HG03460 (cell line): ENCODE measurements around the gene ZNF782.
"Not testable (repeated sequence)": the region's sequence is repeated elsewhere in the genome, so short reads cannot be mapped to it uniquely, and the experiment has no call there.

Experiments used
- ATAC-seq: cut with Tn5 transposase; IDR thresholded peaks from one replicate; pipeline ENCODE4 v1.9.1; 2021; ENCODE audit not compliant: unreplicated experiment

The ZNF782 gene

DNA sequence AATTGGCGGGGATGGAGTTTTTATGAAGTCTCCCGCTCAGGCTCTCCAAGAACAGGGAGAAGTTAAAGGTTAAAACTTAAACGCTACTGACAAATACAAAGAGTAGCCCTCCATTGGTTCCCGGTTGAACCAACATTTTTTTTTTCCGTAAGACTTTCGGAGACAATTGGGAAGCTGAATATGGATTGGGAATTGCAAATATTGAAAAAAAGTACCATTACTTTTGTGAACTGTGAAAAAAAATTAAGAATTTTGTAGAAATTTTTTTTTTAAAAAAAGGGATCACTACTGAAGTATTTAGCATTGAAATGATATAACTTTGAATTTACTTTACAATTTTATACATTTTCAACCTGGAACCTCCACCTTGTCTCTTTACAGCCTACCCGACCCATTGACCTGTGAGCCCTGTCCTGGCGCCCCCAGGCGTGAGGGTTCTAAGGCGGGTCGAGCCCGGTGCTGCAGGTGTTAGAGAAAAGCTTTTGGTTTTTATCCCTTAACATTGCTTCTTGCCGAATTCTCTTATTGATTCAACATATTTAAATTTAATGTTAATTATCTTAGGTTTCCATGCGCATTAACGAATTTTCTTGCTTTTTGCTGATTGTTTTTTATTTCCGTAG lies 448 bp upstream of the ZNF782 start:
- no peak for ATAC-seq

- no peak for ATAC-seq
Observed at GRCh38 chr9:96852676-96853075, 1.6 kb downstream of the ZNF782 start.

DNA sequence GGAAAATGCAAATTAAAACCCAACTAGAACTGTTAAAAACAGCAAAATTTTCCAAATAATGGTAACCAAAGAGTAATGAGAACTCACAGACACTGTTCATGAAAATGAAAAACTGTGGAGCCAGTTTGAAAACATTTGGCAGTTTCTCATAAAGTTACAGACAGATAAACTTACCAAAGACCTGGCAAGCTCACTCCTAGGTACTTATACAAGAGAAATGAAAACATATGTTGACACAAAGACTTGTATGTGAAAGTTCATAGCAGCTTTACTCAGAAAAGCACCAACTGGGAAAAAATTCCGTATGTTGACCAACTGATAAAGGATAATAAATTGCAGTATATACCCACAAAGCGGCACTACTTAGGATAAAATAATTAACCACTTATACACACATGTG lies 10.3 kb downstream of the ZNF782 start:
- no peak for ATAC-seq

DNA sequence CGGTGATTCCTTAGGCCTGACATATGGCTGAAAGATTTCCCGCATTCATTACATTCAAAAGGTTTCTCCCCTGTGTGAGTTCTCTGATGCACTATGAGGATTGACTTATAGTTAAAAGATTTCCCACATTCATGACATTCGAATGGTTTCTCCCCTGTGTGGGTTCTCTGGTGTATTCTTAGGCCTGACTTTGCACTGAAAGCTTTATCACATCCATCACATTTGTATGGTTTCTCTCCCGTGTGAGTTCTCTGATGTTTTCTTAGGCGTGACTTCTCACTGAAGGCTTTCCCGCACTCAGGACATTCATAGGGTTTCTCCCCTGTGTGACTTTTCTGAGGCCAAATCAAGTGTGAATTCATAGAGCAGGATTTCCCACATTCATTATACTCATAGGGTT lies 35.8 kb downstream of the ZNF782 start:
- ATAC-seq = no peak

- no peak for ATAC-seq
Observed at GRCh38 chr9:96817973-96818372, 36.3 kb downstream of the ZNF782 start.

DNA sequence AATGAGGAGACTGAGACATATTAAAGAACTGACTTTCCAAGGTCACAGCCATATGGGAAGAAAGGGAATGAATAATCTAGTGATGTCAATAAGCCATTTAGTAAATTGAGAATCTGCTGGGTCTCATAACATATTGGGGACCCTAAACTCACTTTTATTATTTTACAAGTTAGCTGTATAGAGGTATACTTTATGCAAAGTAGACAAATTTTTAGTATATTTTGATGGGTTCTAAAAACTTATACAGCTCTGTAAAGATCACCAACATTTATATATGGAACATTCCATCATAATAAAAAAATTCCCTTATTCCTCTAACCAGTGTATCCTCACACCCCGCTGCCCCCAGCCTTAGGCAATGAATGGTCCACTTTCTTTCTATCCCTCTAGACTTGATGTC lies 40.7 kb downstream of the ZNF782 start:
- ATAC-seq = no peak

- not testable (repeated sequence) for ATAC-seq
Observed at GRCh38 chr9:96798959-96799358, 55.4 kb downstream of the ZNF782 start.

GRCh38 chr9:96784021-96784420 lies 70.3 kb downstream of the ZNF782 start:
- ATAC-seq = no peak

DNA sequence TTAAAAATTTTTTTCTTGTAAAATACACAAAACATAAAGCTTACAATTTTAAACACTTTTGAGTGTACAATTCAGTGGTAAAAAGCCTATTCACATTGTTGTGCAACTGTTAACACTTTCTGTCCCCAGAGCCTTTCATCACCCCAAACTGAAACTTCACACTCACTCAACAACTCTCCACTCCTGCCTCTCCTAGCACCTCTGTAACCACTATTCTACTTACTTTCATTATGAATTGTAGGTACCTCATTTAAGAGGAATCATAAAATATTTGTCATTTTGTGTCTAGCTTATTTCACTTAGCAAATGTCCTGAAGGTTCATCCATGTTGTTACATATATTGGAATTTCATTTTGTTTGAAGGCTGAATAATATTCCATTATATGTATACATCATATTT lies 72.1 kb downstream of the ZNF782 start:
- ATAC-seq = no peak

DNA sequence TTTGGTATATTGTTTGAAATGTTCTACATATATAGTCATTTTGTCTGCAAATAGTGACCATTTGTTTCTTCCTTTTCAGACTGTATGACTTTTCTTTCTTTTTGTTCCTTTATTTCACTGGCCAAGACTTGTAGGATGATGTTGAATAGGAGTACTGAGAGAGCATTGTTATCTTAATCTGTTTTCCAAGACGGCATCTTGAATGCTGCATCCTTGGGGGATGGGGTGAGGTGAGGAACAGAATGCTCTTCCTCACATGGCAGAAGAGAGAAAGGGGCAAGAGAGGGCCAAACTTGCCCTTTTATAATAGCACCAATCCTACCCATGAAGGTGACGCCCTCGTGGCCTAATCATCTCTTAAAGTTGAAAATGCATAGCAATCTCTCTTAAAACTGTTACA lies 72.8 kb downstream of the ZNF782 start:
- no peak for ATAC-seq

- no peak for ATAC-seq
Observed at GRCh38 chr9:96779089-96779488, 75.2 kb downstream of the ZNF782 start.

- ATAC-seq = no peak
Observed at GRCh38 chr9:96777426-96777864, 76.9 kb downstream of the ZNF782 start.

DNA sequence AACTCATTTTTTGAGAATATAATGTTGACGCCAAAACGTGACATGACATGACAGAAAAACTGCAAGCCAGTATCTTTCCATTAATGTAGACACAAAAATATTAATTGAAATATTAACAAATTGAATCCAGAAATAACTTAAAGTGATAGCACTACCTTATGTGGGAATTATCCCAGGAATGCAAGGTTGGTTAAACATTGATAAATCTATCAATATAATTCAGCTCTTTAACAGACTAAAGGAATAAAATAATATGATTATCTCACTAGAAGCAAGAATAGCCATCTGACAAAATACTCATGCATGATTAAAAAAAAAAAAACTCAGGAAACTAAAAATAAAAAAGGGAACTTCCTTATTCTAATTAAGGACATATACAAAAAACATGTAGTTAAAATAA lies 83.2 kb downstream of the ZNF782 start:
- no peak for ATAC-seq

DNA sequence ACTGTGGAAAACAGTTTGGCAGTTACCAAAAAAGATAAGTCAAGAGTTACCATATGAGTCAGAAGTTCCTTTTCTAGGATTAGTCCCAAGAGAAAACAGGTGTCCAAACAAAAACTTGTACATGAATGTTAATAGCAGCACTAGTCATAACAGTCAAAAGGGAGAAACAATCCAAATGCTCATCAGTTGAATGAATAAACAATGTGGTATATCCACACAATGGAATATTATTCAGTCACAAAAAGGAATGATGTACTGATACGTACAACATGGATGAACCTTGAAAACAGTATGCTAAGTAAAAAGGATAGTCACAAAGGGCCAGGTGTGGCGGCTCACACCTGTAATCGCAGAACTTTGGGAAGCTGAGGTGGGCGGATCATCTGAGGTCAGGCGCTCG lies 84.3 kb downstream of the ZNF782 start:
- ATAC-seq = no peak
